ENCODE measurements around the gene BHLHE23. TPM values are rescaled to one million over a fixed set of nuclear protein-coding genes. Genes with fewer than 3 reads are reported as not detected.

The BHLHE23 gene
- total RNA-seq = not detected in 2 replicates

GRCh38 chr20:63006540-63007359 lies at the start of gene BHLHE23:
BHLHE23 (minus strand) TSS chr20:63006964; CDS start chr20:63006774, 190 bp downstream.

Other genes with a start within 250 kb of the BHLHE23 start
- 12.8 and 16.4 TPM in 2 replicates for gene MRGBP, start 210.5 kb downstream of the BHLHE23 start, total RNA-seq
- 22.6 and 26.8 TPM in 2 replicates for gene OGFR, start 202.1 kb downstream of the BHLHE23 start, total RNA-seq
- gene COL9A3, start 189.9 kb downstream of the BHLHE23 start, total RNA-seq = 0.39 and 0.50 TPM in 2 replicates
- gene TCFL5, start 145.1 kb downstream of the BHLHE23 start, total RNA-seq = 17.0 and 19.5 TPM in 2 replicates
- gene DIDO1, start 80.5 kb downstream of the BHLHE23 start, total RNA-seq = 32.8 and 37.2 TPM in 2 replicates
- 29.0 and 35.4 TPM in 2 replicates for gene GID8, start 68.8 kb downstream of the BHLHE23 start, total RNA-seq
- 21.0 and 25.4 TPM in 2 replicates for gene SLC17A9, start 54.3 kb downstream of the BHLHE23 start, total RNA-seq
- 21.3 and 24.2 TPM in 2 replicates for gene YTHDF1, start 209.2 kb upstream of the BHLHE23 start, total RNA-seq
- 0.07 TPM in 2 replicates for gene BIRC7, start 228.9 kb upstream of the BHLHE23 start, total RNA-seq
- gene NKAIN4, start 247.5 kb upstream of the BHLHE23 start, total RNA-seq = not detected in 2 replicates